RWPE1 (cell line): Measurements from ENCODE around the gene CDA.

Experiments
- CTCF ChIA-PET: fragments of 350-600 bp; sonication (Branson Sonifier 250); formaldehyde crosslinking; extraction: SDS; loops from one replicate; lab custom pipeline; 2021; lab: Yijun Ruan, JAX
- POLR2A ChIA-PET: fragments of 400-600 bp; formaldehyde crosslinking; extraction: SDS; loops from one replicate; lab custom pipeline; 2020; ENCODE audit warnings: antibody characterized with exemption; ENCODE audit not compliant: low non-redundant PET; lab: Yijun Ruan, JAX
- DNase-seq: peaks from one replicate; pipeline ENCODE4 v3.0.0; 2012; ENCODE audit warnings: low spot score
- H3K27ac ChIP-seq: fragments of 450-650 bp; 2 replicates; pipeline ENCODE4 v1.5.1; 2017
- CTCF ChIP-seq: fragments of 450-650 bp; conservative IDR thresholded peaks from 2 replicates; pipeline ENCODE4 v1.5.1; 2017; ENCODE audit warnings: low read depth, mild to moderate bottlenecking

CDA gene

GRCh38 chr1:20578721-20579395 is 10.0 kb upstream of the CDA start:
- no peak for TF ChIP-seq CTCF
- no peak overlapping the region for H3K27ac ChIP-seq
- no peak for DNase-seq
- CTCF ChIA-PET, result interaction anchor here (0.5 to 0.6 kb wide), 2 partner anchors 378 to 980 kb away, joined by 3 to 4 read pairs; no protein-coding TSS in a partner anchor
- POLR2A ChIA-PET, result no interaction called here

GRCh38 chr1:20584890-20585289 is 4.0 kb upstream of the CDA start:
- ChIA-PET CTCF (no interaction called here), POLR2A (no interaction called here)
- no peak for TF ChIP-seq CTCF
- no peak for DNase-seq
- H3K27ac ChIP-seq, result no peak overlapping the region

- H3K27ac ChIP-seq, result no peak overlapping the region
- POLR2A ChIA-PET, result interaction anchor here (0.7 kb wide), 1 partner anchor 47 kb away, joined by 4 read pairs; no protein-coding TSS in a partner anchor
- DNase-seq, result no peak
- CTCF ChIA-PET, result interaction anchor here (0.8 kb wide), 1 partner anchor 15 kb away, joined by 3 read pairs; no protein-coding TSS in a partner anchor
- no peak for TF ChIP-seq CTCF
Measured at GRCh38 chr1:20586953-20587660, 1.8 kb upstream of the CDA start.

- no peak for TF ChIP-seq CTCF
- no peak for DNase-seq
- ChIA-PET POLR2A (interaction anchor here (0.7 kb wide), 1 partner anchor 46 kb away, joined by 4 read pairs; no protein-coding TSS in a partner anchor), CTCF (interaction anchor here (2.5 kb wide), 1 partner anchor 46 kb away, joined by 10 read pairs; the partner anchor contains the start of gene PINK1)
- no peak overlapping the region for H3K27ac ChIP-seq
Measured at GRCh38 chr1:20587661-20588053, 1.2 kb upstream of the CDA start.

GRCh38 chr1:20589331-20590278 is 708 bp downstream of the CDA start:
- ChIA-PET CTCF (interaction anchor here (1.0 to 2.5 kb wide), 2 partner anchors 18 to 44 kb away, joined by 4 to 10 read pairs; partner anchors contain the start of gene PINK1), POLR2A (no interaction called here)
- no peak for TF ChIP-seq CTCF
- H3K27ac ChIP-seq, result no peak overlapping the region
- no peak for DNase-seq

GRCh38 chr1:20590306-20590777 is 1.4 kb downstream of the CDA start:
- no peak overlapping the region for H3K27ac ChIP-seq

More at GRCh38 chr1:20590306-20590777, 1.4 kb downstream of the CDA start:
- DNase-seq, result no peak
- POLR2A ChIA-PET, result no interaction called here
- CTCF ChIA-PET, result interaction anchor here (1.0 to 2.5 kb wide), 2 partner anchors 17 to 43 kb away, joined by 4 to 10 read pairs; partner anchors contain the start of gene PINK1
- TF ChIP-seq CTCF, result no peak
